ENCODE results near the gene SLC6A19. TPM values are rescaled to one million over a fixed set of nuclear protein-coding genes. Genes with fewer than 3 reads are reported as not detected.
A peak's percentile ranks its signal among the peaks of the same experiment; 100 is the strongest.
"Not testable (repeated sequence)": the region's sequence is repeated elsewhere in the genome, so short reads cannot be mapped to it uniquely, and the experiment has no call there.

SLC6A19 gene
- total and polyA plus RNA-seq, 11 donors, result not detected

- ATAC-seq, result no peak
- no peaks in the 10 kb centered on the region for H3K9me3 ChIP-seq
- intact Hi-C loops (cut with DNase I), result no loop called here
- no peak for TF ChIP-seq POLR2A (IDR thresholded peaks at IDR 0.05)
- TF ChIP-seq CTCF (IDR thresholded peaks at IDR 0.05), result no peak
- 4 to 19% (median 9%) methylated on average over 11 to 98 of the region's 98 CpGs for WGBS, 4 donors
- H3K36me3 ChIP-seq, result no peaks in the 10 kb centered on the region
- H3K4me3 ChIP-seq, result peak overlapping the region in 8 of 12 donors; percentile 6 to 45 (median 25)
- peaks cover 17 to 39% (median 26%) of the 10 kb centered on the region in 9 donors for H3K27me3 ChIP-seq
- DNase-seq, result no peak
- H3K27ac ChIP-seq, result no peak overlapping the region
- H3K4me1 ChIP-seq, result peaks cover 0 to 15% (median 0%) of the 10 kb centered on the region in 12 donors
Measured at GRCh38 chr5:1155191-1156032, 46.0 kb upstream of the SLC6A19 start.

- TF ChIP-seq CTCF (IDR thresholded peaks at IDR 0.05) (no peak), POLR2A (IDR thresholded peaks at IDR 0.05) (no peak)
- intact Hi-C loops (cut with DNase I), result no loop called here
- Histone ChIP-seq H3K36me3 (no peaks in the 10 kb centered on the region), H3K9me3 (no peaks in the 10 kb centered on the region), H3K4me3 (peak overlapping the region in 8 of 12 donors; percentile 6 to 45 (median 25)), H3K4me1 (peaks cover 0 to 15% (median 0%) of the 10 kb centered on the region in 12 donors), H3K27me3 (peaks cover 17 to 39% (median 26%) of the 10 kb centered on the region in 9 donors), H3K27ac (no peak overlapping the region)
- WGBS, 4 donors, result 17 to 38% (median 22%) methylated on average over 19 to 51 of the region's 51 CpGs
- DNase-seq (no peak), ATAC-seq (peak in 1 of 4 donors; percentile 37)
Measured at GRCh38 chr5:1156033-1156753, 45.2 kb upstream of the SLC6A19 start.

GRCh38 chr5:1156754-1157460 is 44.5 kb upstream of the SLC6A19 start:
- no peaks in the 10 kb centered on the region for H3K36me3 ChIP-seq
- H3K9me3 ChIP-seq, result no peaks in the 10 kb centered on the region
- 90 to 97% (median 95%) methylated on average over 10 to 11 of the region's 11 CpGs for WGBS, 4 donors
- ATAC-seq, result no peak
- no peak for DNase-seq
- H3K27ac ChIP-seq, result no peak overlapping the region
- peaks cover 17 to 39% (median 26%) of the 10 kb centered on the region in 9 donors for H3K27me3 ChIP-seq
- peaks cover 0 to 22% (median 5%) of the 10 kb centered on the region in 12 donors for H3K4me1 ChIP-seq
- no peak overlapping the region for H3K4me3 ChIP-seq
- TF ChIP-seq CTCF (IDR thresholded peaks at IDR 0.05) (no peak), POLR2A (IDR thresholded peaks at IDR 0.05) (no peak)
- intact Hi-C loops (cut with DNase I), result no loop called here

GRCh38 chr5:1157461-1157986 is 43.9 kb upstream of the SLC6A19 start:
- H3K27ac ChIP-seq; H3K36me3 ChIP-seq; H3K4me3 ChIP-seq; DNase-seq; ATAC-seq; H3K9me3 ChIP-seq; intact Hi-C loops (cut with DNase I): not testable (repeated sequence)
- Histone ChIP-seq H3K27me3 (peaks cover 17 to 39% (median 26%) of the 10 kb centered on the region in 9 donors), H3K4me1 (peaks cover 0 to 28% (median 5%) of the 10 kb centered on the region in 12 donors)
- 74 to 86% (median 83%) methylated on average over 2 of the region's 2 CpGs for WGBS, 4 donors

Measured in heart left ventricle (tissue), 16 donors.